Osteoblast (primary cell): Measurements from ENCODE around the gene BANK1. TPM values are rescaled to one million over a fixed set of nuclear protein-coding genes. Genes with fewer than 3 reads are reported as not detected.

Experiments used
- DNase-seq: peaks from one replicate; pipeline ENCODE4 v3.0.0; 2011; ENCODE audit warnings: low spot score, mixed read lengths; ENCODE audit not compliant: insufficient read length; ENCODE audit errors: missing footprints
- H2AFZ ChIP-seq: 2 replicates; pipeline ENCODE4 v1.6.0; 2011; ENCODE audit warnings: mild to moderate bottlenecking, low read length
- H3K27ac ChIP-seq: 2 replicates; pipeline ENCODE4 v1.5.1; 2011; ENCODE audit warnings: mild to moderate bottlenecking, low read depth, low read length, moderate library complexity
- H3K27me3 ChIP-seq: 2 replicates; pipeline ENCODE4 v1.6.0; 2012; ENCODE audit warnings: mild to moderate bottlenecking, control low read depth, inconsistent platforms, low read length, moderate library complexity; ENCODE audit not compliant: insufficient read depth
- H3K36me3 ChIP-seq: 2 replicates; pipeline ENCODE4 v1.5.1; 2011; ENCODE audit warnings: mild to moderate bottlenecking, low read length, control low read depth, moderate library complexity; ENCODE audit not compliant: insufficient read depth
- H3K4me1 ChIP-seq: 2 replicates; pipeline ENCODE4 v1.5.1; 2011; ENCODE audit warnings: mild to moderate bottlenecking, low read length, control low read depth, moderate library complexity; ENCODE audit not compliant: insufficient read depth
- H3K4me2 ChIP-seq: 2 replicates; pipeline ENCODE4 v1.6.0; 2011; ENCODE audit warnings: mild to moderate bottlenecking, low read length; ENCODE audit not compliant: insufficient read depth
- H3K4me3 ChIP-seq: fragments of 200-600 bp; sonication (generic); 3 replicates; pipeline ENCODE4 v1.5.1; 2012; ENCODE audit warnings: mild to moderate bottlenecking, low read length, inconsistent platforms; ENCODE audit not compliant: insufficient read depth
- H3K79me2 ChIP-seq: 2 replicates; pipeline ENCODE4 v1.6.0; 2012; ENCODE audit warnings: mild to moderate bottlenecking, low read length, control low read depth, inconsistent platforms; ENCODE audit not compliant: insufficient read depth
- H3K9me3 ChIP-seq: 2 replicates; pipeline ENCODE4 v1.5.1; 2011; ENCODE audit warnings: low read depth, low read length, control low read depth
- H4K20me1 ChIP-seq: 2 replicates; pipeline ENCODE4 v1.6.0; 2012; ENCODE audit warnings: mild to moderate bottlenecking, low read length, control low read depth; ENCODE audit not compliant: insufficient read depth
- total RNA-seq: library from RNA; depleted of rRNA; stranded (reverse); fragments of >200 nt; gene quantifications from 2 replicates; pipeline ENCODE4 v1.2.3, GENCODE V29; 2012
- TF ChIP-seq, protein P1 (sequence below): IDR thresholded peaks from 2 replicates; pipeline ENCODE4 v1.5.1; 2011; ENCODE audit warnings: mild to moderate bottlenecking, low read depth, low read length, moderate library complexity; ENCODE audit errors: extremely low read depth

BANK1 gene
- total RNA-seq, 1 donor = 1.8 TPM

DNA sequence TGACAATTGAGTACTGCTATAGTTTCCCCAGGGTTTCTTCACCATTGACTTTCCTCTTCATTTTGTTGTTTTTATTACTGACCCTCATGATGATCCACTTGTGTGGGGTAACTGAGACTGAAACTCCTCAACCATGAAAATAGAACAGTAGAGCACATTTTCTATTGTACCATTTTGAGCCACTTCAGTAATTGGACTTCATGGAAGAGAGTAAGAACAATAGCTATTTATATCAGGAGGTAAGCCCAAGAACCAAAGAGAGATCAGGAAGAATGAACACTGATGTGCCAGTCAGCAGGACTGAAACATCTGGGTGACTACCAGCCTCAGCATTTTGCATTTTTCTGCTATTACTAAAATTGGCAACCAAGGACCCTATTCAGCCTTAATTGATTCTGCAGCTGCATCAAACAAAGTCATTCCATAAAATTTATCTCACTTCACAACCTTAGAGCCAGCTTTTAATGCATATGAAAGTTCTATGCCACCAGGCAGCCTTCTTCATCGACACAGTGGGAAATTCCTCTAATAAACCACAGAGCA is 151.4 kb downstream of the BANK1 start:
- DNase-seq = no peak
- TF ChIP-seq, protein P1, sequence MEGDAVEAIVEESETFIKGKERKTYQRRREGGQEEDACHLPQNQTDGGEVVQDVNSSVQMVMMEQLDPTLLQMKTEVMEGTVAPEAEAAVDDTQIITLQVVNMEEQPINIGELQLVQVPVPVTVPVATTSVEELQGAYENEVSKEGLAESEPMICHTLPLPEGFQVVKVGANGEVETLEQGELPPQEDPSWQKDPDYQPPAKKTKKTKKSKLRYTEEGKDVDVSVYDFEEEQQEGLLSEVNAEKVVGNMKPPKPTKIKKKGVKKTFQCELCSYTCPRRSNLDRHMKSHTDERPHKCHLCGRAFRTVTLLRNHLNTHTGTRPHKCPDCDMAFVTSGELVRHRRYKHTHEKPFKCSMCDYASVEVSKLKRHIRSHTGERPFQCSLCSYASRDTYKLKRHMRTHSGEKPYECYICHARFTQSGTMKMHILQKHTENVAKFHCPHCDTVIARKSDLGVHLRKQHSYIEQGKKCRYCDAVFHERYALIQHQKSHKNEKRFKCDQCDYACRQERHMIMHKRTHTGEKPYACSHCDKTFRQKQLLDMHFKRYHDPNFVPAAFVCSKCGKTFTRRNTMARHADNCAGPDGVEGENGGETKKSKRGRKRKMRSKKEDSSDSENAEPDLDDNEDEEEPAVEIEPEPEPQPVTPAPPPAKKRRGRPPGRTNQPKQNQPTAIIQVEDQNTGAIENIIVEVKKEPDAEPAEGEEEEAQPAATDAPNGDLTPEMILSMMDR = no peak
- Histone ChIP-seq H4K20me1 (no peaks in the 10 kb centered on the region), H2AFZ (no peak overlapping the region), H3K79me2 (no peaks in the 10 kb centered on the region), H3K27ac (no peak overlapping the region), H3K9me3 (no peaks in the 10 kb centered on the region), H3K4me1 (no peaks in the 10 kb centered on the region), H3K4me3 (no peak overlapping the region), H3K36me3 (no peaks in the 10 kb centered on the region), H3K4me2 (no peak overlapping the region), H3K27me3 (no peaks in the 10 kb centered on the region)

DNA sequence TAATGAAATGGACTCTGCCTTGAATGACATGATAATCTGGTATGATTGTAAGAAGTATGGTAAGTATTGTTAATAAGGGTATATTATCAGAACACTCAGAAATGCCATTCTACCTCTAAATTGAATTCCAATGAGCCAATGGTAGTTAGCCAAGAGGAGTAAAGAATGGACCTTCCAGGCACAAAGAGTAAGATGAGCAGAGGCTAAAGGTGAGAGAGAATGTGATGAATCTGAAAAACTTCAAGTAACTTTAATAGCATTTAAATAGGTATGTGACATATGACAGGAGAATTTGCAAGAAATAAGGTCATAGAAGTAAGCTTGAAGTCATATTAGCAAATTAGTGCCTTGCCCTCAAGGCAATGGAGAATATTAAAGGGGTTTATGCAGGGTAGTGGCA is 152.4 kb downstream of the BANK1 start:
- Histone ChIP-seq H3K4me1 (no peaks in the 10 kb centered on the region), H4K20me1 (no peaks in the 10 kb centered on the region), H3K79me2 (no peaks in the 10 kb centered on the region), H2AFZ (no peak overlapping the region), H3K9me3 (no peaks in the 10 kb centered on the region), H3K4me3 (no peak overlapping the region), H3K27ac (no peak overlapping the region), H3K36me3 (no peaks in the 10 kb centered on the region), H3K27me3 (no peaks in the 10 kb centered on the region), H3K4me2 (no peak overlapping the region)
- TF ChIP-seq, protein P1 = no peak
- DNase-seq = no peak

DNA sequence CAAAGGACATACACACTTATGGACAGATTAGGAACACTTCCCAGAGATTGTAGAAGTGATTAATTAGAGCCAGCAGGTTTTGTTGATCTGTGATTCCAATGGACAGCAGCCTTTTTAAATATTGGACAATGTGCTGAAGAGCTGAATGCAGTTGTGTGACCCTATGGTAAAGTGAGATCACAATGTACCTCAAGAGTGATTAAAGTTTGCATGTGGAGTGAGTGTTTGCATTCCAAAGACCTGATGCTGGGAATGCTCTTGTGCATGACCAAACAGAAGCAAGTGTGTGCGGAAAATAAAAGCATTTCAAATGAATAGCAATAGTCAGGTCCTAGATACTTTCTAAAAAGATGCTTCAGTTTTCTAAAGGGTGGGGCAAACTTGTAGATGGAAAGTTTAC is 154.1 kb downstream of the BANK1 start:
- Histone ChIP-seq H2AFZ (no peak overlapping the region), H3K27ac (no peak overlapping the region)

DNA sequence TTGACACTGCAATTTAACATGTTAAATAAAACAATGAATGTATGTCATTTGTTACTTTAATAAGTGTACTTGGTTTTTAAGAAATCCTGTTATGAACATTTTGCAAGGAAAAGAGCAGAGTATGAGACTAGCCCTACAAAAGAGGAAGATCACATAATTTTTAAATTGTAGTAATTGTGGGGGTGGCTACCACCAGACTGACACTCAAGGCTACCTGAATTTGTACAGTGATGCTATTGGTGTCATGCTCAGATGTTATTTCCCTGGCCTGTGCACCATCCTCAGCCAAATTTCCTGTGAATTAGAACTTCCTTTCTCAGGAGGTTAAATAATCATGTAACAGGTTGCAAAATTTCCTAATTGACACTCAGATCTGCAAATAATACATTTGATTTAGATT is 157.5 kb downstream of the BANK1 start:
- Histone ChIP-seq H3K4me1 (no peaks in the 10 kb centered on the region), H3K27ac (no peak overlapping the region), H3K9me3 (no peaks in the 10 kb centered on the region), H3K4me2 (no peak overlapping the region), H3K79me2 (no peaks in the 10 kb centered on the region), H3K4me3 (no peak overlapping the region), H2AFZ (no peak overlapping the region), H4K20me1 (no peaks in the 10 kb centered on the region), H3K27me3 (no peaks in the 10 kb centered on the region), H3K36me3 (no peaks in the 10 kb centered on the region)
- no peak for DNase-seq
- TF ChIP-seq, protein P1 = no peak

More for the DNA sequence above, 154.1 kb downstream of the BANK1 start:
- Histone ChIP-seq H3K79me2 (no peaks in the 10 kb centered on the region), H4K20me1 (no peaks in the 10 kb centered on the region), H3K9me3 (no peaks in the 10 kb centered on the region), H3K36me3 (no peaks in the 10 kb centered on the region), H3K4me3 (no peak overlapping the region), H3K4me2 (no peak overlapping the region), H3K27me3 (no peaks in the 10 kb centered on the region), H3K4me1 (no peaks in the 10 kb centered on the region)
- DNase-seq = no peak
- TF ChIP-seq, protein P1 = no peak
